ENCODE data around the gene ZNF335.

DNA sequence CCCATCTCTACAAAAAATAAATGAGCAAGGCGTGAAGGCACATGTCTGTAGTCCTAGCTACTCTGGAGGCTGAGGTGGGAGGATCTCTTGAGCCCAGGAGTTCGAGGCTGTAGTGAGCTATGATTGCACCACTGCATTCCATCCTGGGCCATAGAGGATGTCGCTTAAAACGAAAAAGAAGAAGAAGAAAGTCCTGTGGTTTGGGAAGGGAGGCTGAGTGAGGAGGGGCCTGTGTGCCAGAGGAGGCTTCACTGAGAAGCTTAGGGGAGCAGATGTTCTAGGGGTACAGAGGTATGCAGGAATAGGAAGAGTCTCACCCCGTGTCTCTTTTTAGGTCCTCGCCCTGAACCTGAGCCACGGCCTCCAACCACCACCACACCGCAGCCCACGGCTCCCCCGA is 40.9 kb upstream of the ZNF335 start:
- TF ChIP-seq, protein P1, sequence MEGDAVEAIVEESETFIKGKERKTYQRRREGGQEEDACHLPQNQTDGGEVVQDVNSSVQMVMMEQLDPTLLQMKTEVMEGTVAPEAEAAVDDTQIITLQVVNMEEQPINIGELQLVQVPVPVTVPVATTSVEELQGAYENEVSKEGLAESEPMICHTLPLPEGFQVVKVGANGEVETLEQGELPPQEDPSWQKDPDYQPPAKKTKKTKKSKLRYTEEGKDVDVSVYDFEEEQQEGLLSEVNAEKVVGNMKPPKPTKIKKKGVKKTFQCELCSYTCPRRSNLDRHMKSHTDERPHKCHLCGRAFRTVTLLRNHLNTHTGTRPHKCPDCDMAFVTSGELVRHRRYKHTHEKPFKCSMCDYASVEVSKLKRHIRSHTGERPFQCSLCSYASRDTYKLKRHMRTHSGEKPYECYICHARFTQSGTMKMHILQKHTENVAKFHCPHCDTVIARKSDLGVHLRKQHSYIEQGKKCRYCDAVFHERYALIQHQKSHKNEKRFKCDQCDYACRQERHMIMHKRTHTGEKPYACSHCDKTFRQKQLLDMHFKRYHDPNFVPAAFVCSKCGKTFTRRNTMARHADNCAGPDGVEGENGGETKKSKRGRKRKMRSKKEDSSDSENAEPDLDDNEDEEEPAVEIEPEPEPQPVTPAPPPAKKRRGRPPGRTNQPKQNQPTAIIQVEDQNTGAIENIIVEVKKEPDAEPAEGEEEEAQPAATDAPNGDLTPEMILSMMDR (IDR thresholded peaks at IDR 0.05): no peak
- no peak for TF ChIP-seq POLR2AphosphoS5 (IDR thresholded peaks at IDR 0.05)

Measured in breast epithelium (tissue), 3 donors.